ENCODE data around the gene RPL3.

- no peak for TF ChIP-seq CTCF (IDR thresholded peaks at IDR 0.05)
- TF ChIP-seq POLR2A (IDR thresholded peaks at IDR 0.05), result no peak
- no peak for TF ChIP-seq EP300 (IDR thresholded peaks at IDR 0.05)
- TF ChIP-seq POLR2AphosphoS5 (IDR thresholded peaks at IDR 0.05), result no peak
These were observed 32.2 kb downstream of the RPL3 start for GRCh38 chr22:39287076-39287725.
